Spleen (tissue), 11 donors: ENCODE data around the gene CD72. TPM values are rescaled to one million over a fixed set of nuclear protein-coding genes. Genes with fewer than 3 reads are reported as not detected.
A peak's percentile ranks its signal among the peaks of the same experiment; 100 is the strongest.

Experiments
- DNase-seq: peaks from one replicate; pipeline ENCODE4 v3.0.0-alpha.2; 2020
- H3K27ac ChIP-seq, 8 donors: fragments of 200-600 bp; sonication (generic) in 7 of 8; 1 replicate in 4 of 8; 2 replicates in 4 of 8; pipeline versions ENCODE4 v1.5.0 to v1.8.0; 2016 to 2021; ENCODE audit warnings: inconsistent platforms in 4 of 8, mild to moderate bottlenecking in 4 of 8, moderate library complexity in 1 of 8
- H3K27me3 ChIP-seq, 7 donors: fragments of 200-600 bp; sonication (generic) in 6 of 7; replicated peaks in 1 of 7; 1 replicate in 4 of 7; 2 replicates in 3 of 7; pipeline versions ENCODE4 v1.5.0 to v1.8.0; 2016 to 2021; ENCODE audit warnings: inconsistent platforms in 3 of 7, mild to moderate bottlenecking in 1 of 7
- H3K36me3 ChIP-seq, 6 donors: fragments of 200-600 bp; sonication (generic) in 5 of 6; 1 replicate in 4 of 6; 2 replicates in 2 of 6; pipeline versions ENCODE4 v1.5.0 to v1.8.0; 2016 to 2021; ENCODE audit warnings: inconsistent platforms in 2 of 6
- H3K4me1 ChIP-seq, 6 donors: fragments of 200-600 bp; sonication (generic) in 5 of 6; 1 replicate in 3 of 6; 2 replicates in 3 of 6; pipeline versions ENCODE4 v1.5.0 to v1.8.0; 2016 to 2021; ENCODE audit warnings: inconsistent platforms in 3 of 6
- H3K4me3 ChIP-seq, 8 donors: fragments of 200-600 bp; sonication (generic) in 7 of 8; 1 replicate in 4 of 8; 2 replicates in 4 of 8; pipeline versions ENCODE4 v1.5.0 to v1.8.0; 2016 to 2021; ENCODE audit warnings: inconsistent platforms in 4 of 8, mild to moderate bottlenecking in 4 of 8, moderate library complexity in 2 of 8
- H3K9me3 ChIP-seq, 8 donors: fragments of 200-600 bp; sonication (generic) in 7 of 8; 1 replicate in 4 of 8; 2 replicates in 4 of 8; pipeline versions ENCODE4 v1.5.0 to v1.8.0; 2016 to 2021; ENCODE audit warnings: inconsistent platforms in 4 of 8
- CTCF ChIP-seq, 11 experiments: fragments of 200-600 bp in 7 of 11; fragments of 450-650 bp in 4 of 11; sonication (generic) in 4 of 11; IDR thresholded peaks in 8 of 11; conservative IDR thresholded peaks in 3 of 11; 1 replicate in 7 of 11; 2 replicates in 4 of 11; pipeline versions ENCODE4 v1.4.0 to v1.8.0; 2016 to 2021; ENCODE audit warnings: antibody characterized with exemption in 11 of 11, inconsistent platforms in 4 of 11, mild to moderate bottlenecking in 1 of 11
- POLR2A ChIP-seq, 3 donors: fragments of 450-650 bp; IDR thresholded peaks; one replicate each; pipeline ENCODE4 v1.5.1; 2017; ENCODE audit warnings: antibody characterized with exemption in 3 of 3, mild to moderate bottlenecking in 1 of 3
- POLR2AphosphoS5 ChIP-seq, 3 donors: sonication (generic); formaldehyde crosslinking; IDR thresholded peaks; one replicate each; pipeline ENCODE4 v1.5.1; 2017; ENCODE audit warnings: antibody characterized with exemption in 3 of 3
- WGBS, 5 donors: extraction: QIAGEN DNeasy Blood & Tissue Kit in 3 of 5; methylation state at CpG; one replicate each; pipeline versions ENCODE4 v1.1.5 to v1.1.7; 2013 to 2018; 5-methylcytosine and 5-hydroxymethylcytosine counted together
- intact Hi-C: fragments of 100-400 bp; cut with DNase I; formaldehyde crosslinking; loops from one replicate; pipeline ENCODE4 v1.15.0; 2023; ENCODE audit warnings: low total_unique reads
- polyA plus RNA-seq, 3 donors: library from polyadenylated mRNA; stranded (reverse); fragments of 200-250 nt; gene quantifications; one replicate each; pipeline ENCODE4 v1.2.1, GENCODE V29; 2013
- total RNA-seq, 7 donors: library from RNA; depleted of rRNA in 3 of 7; stranded (reverse); fragments of >200 nt in 3 of 7; fragmentation: NEBNext Ultra II Directional in 4 of 7; extraction: Animal tissue kit (Norgen Biotek cat#: 25700) in 4 of 7; gene quantifications; one replicate each; pipeline versions ENCODE4 v1.1.0 to v1.2.1, GENCODE V29; 2016 to 2021
- donor health status: healthy with polysubstance abuse.
- donor health status: DM: no; HTN: no; CAD: no; lungs with moderate emphysema.
- donor health status: DM: no; HTN: no; CAD: no.
- donor health status: Bipolar disorder and iron deficiency.
- donor health status: healthy.
- donor health status: DM: no; HTN: no; CAD: no.
- donor health status: DM: yes; HTN: yes; CAD: no.

CD72 gene
- total and polyA plus RNA-seq, 10 donors: 74.4 to 160 (median 121) TPM

GRCh38 chr9:35658968-35659220, 40.7 kb upstream of the CD72 start:
- Histone ChIP-seq H3K27me3 (no peaks in the 10 kb centered on the region), H3K4me1 (peaks cover 38 to 89% (median 60%) of the 10 kb centered on the region in 6 donors), H3K4me3 (peak overlapping the region; percentile 78 to 93 (median 87)), H3K27ac (peak overlapping the region; percentile 91 to 98 (median 97)), H3K9me3 (no peaks in the 10 kb centered on the region), H3K36me3 (peaks cover 0 to 32% (median 13%) of the 10 kb centered on the region in 6 donors)
- intact Hi-C loops: loop anchor here (5.0 kb wide), 1 partner anchor 73 kb away; the partner anchor contains the start of genes CREB3 and TLN1
- DNase-seq: no peak
- WGBS, 5 donors: 0 to 2% (median 0%) methylated on average over 2 of the region's 2 CpGs
- TF ChIP-seq CTCF (IDR thresholded peaks at IDR 0.05 in 8 of 11, conservative IDR thresholded peaks at IDR 0.05 in 3 of 11) (no peak), POLR2A (IDR thresholded peaks at IDR 0.05) (no peak), POLR2AphosphoS5 (IDR thresholded peaks at IDR 0.05) (no peak)

GRCh38 chr9:35658137-35658967, 40.1 kb upstream of the CD72 start, which contains the start of gene CCDC107:
Gene CCDC107 (plus strand): TSS chr9:35658292. CDS start chr9:35658380, 88 bp downstream.
- WGBS, 5 donors: 0 to 1% (median 1%) methylated on average over 10 to 67 of the region's 67 CpGs
- H3K9me3 ChIP-seq: no peaks in the 10 kb centered on the region
- peak; percentile 97 for DNase-seq
- H3K4me1 ChIP-seq: peaks cover 38 to 84% (median 58%) of the 10 kb centered on the region in 6 donors
- TF ChIP-seq POLR2A (IDR thresholded peaks at IDR 0.05): peak; percentile 34 to 86 (median 78)
- TF ChIP-seq CTCF (IDR thresholded peaks at IDR 0.05 in 8 of 11, conservative IDR thresholded peaks at IDR 0.05 in 3 of 11): peak; percentile 55 to 85 (median 75)
- TF ChIP-seq POLR2AphosphoS5 (IDR thresholded peaks at IDR 0.05): peak; percentile 84 to 88 (median 85)
- intact Hi-C loops: loop anchor here (5.0 kb wide), 1 partner anchor 74 kb away; the partner anchor contains the start of genes CREB3 and TLN1
- H3K27me3 ChIP-seq: no peaks in the 10 kb centered on the region
- H3K27ac ChIP-seq: peak within 1 kb of the TSS; percentile 91 to 98 (median 97)
- peaks cover 0 to 32% (median 13%) of the 10 kb centered on the region in 6 donors for H3K36me3 ChIP-seq
- H3K4me3 ChIP-seq: peak within 1 kb of the TSS; percentile 78 to 93 (median 87)

- Histone ChIP-seq H3K27ac (peak within 1 kb of the TSS; percentile 91 to 98 (median 97)), H3K4me1 (peaks cover 37 to 83% (median 56%) of the 10 kb centered on the region in 6 donors), H3K4me3 (peak within 1 kb of the TSS; percentile 78 to 93 (median 87)), H3K36me3 (peaks cover 0 to 31% (median 13%) of the 10 kb centered on the region in 6 donors), H3K27me3 (no peaks in the 10 kb centered on the region), H3K9me3 (no peaks in the 10 kb centered on the region)
- DNase-seq: peak; percentile 96
- 0 to 2% (median 1%) methylated on average over 38 to 42 of the region's 42 CpGs for WGBS, 5 donors
- TF ChIP-seq POLR2A (IDR thresholded peaks at IDR 0.05) (peak in 1 of 3 donors; percentile 71), POLR2AphosphoS5 (IDR thresholded peaks at IDR 0.05) (peak; percentile 87 to 91 (median 88)), CTCF (IDR thresholded peaks at IDR 0.05 in 8 of 11, conservative IDR thresholded peaks at IDR 0.05 in 3 of 11) (peak in 6 of 11 experiments; percentile 30 to 52 (median 36))
- intact Hi-C loops: loop anchor here (5.0 kb wide), 1 partner anchor 75 kb away; the partner anchor contains the start of genes CREB3 and TLN1
These were observed 39.4 kb upstream of the CD72 start, which contains the start of gene RMRP for GRCh38 chr9:35657546-35658136. Gene RMRP (minus strand): TSS chr9:35658019.
